SKM-1 treated with dmso at 0.1 percent for 144 hours (cell line): ENCODE data around the gene SETD6.
"Not testable (repeated sequence)": the region's sequence is repeated elsewhere in the genome, so short reads cannot be mapped to it uniquely, and the experiment has no call there.

Experiments
- DNase-seq: peaks from one replicate; lab custom pipeline; 2025; ENCODE audit not compliant: unreplicated experiment; lab: John Stamatoyannopoulos, UW

Gene SETD6

DNA sequence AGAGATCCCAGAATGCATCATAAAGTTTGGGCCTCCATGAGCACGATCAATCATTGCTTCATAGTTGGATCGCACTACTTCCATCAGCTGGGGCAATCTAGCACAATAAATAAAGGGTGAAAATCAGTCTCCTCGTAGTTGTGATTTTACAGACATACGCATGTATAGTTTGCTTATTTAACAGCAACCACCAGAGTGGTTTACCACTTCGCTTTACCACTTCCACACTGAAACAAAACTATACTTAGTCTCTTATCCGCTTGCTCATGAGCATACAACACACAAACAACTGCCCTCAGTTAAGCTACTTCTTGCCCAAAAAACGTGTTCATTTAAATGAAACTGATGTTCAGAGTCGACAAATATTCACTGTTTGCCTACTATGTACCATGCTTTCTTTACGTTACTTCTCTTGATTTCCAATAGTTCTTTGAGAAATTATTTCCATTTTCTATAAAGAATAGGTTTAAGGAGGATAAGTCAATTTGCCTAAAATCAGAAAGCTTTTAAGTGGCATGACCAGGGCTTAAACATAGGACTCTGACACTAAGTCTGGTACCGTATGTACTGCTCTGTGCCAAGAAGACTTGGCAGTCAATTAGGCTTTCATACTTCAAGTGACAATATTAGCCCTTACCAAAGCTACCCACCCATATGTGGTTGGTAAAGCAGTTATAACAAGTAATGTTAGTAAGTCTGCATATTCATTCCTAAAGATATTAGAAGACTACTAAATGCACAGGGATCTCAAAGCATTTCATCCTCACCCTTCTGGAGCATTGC is 22.0 kb downstream of the SETD6 start:
- DNase-seq = no peak

DNA sequence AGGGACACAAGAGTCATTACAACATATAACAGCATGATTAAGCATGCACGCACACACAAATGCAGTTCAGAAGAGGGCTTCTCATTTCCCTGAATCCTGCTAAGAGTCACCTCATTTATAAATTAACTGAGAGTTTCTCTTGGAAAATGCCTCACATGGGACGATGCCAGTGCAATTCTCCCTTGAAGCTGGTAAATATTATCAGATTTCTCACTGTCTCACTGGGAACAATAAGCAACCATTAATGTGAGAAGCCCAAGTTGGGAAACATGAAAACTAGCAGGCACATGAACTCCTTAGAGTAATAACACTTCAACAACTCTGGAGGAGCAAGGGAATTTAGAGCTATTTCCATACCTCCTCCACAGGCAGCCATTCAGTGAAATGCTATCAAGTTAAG is 26.4 kb downstream of the SETD6 start:
- no peak for DNase-seq

DNA sequence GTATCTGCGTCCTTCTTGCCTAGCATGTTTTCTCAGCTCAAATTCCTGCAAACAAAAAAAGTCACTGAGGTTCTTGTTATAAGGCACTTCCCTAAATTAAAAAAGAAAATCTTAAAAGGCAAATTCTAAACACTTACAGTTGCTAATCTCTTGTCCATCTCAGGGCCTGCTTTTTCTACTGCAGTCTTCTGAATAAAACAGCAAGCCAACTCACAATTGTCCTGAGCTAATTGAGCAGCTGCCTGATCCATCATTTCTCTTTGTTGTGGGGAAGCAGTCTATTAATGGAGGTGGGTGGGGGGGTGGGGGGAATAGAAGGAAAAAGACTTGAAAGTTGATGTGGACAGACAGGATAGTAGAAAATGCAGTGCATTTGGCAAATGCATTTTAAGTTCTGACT is 27.0 kb downstream of the SETD6 start:
- no peak for DNase-seq

DNA sequence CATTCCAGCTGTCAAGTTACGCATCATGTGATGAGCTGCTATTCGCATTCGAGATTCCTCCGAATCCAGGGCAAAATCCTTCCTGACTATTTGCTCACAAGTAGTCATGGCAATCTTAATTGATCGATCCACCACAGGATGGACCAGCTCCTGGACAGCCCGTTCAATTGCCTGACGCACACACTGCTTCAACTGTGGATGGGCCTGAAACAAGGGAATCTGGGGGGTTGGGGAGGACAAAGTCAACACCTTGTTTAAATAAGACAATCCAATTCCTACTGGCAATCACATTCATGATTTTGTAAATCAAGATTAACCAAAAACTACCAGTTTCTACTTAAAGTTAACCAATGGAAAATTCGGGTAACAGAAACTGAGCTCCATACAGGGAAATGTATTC is 28.4 kb downstream of the SETD6 start:
- DNase-seq = no peak

DNA sequence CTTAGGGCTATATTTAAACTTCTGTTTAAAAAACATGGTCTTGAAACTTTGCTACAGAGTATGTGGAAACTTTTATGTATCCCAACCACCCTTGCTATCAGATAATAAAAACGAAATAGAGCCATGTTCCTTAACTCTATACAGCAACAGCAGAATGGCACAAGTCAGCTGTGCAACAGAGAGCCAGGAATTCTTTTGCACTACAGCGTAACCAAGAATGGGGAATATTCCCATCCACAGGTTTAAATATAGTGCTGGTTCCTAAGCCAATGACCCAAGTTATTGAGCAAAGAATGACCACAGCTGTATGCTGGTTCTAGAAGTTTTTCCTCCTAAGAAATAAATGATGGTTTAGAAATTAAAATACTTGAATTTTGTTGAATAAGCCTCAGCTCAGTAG is 33.1 kb downstream of the SETD6 start:
- no peak for DNase-seq

DNA sequence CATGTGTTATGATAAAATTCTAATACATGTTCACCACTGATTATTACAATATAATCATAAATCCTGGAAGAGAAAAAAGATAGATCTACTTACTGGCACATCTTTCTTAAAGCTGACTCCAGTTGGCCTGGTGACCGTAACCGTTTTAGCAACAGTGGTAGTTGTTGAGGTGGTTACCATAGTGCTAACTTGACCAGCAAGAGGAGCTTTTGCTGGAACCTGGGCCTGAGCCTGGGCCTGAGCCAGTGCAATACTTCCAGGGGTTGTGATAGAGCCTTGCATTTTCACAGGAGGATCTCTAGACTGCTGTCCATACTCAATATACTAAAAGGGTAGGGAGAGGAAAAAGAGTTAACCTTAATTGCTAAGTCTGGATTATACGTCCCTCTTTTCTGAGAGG is 36.2 kb downstream of the SETD6 start:
- DNase-seq = no peak

DNA sequence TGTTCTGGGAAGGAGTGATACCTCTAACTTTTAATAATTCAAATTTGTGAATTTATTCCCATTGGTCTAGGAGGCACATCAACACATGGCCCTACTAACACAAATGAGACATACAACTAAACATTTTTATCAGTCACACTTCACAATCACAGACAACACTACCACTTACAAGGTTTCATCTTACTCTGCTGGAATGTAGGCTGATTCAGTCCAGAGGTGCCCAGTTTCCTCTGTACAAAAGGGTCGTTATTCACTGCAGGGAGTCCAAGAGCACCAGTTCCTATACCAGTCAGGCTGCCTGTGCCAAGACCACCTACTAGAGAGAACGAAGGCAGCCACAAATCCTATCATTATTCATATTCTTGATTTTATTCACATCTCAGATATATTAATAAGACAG is 41.4 kb downstream of the SETD6 start:
- no peak for DNase-seq

DNA sequence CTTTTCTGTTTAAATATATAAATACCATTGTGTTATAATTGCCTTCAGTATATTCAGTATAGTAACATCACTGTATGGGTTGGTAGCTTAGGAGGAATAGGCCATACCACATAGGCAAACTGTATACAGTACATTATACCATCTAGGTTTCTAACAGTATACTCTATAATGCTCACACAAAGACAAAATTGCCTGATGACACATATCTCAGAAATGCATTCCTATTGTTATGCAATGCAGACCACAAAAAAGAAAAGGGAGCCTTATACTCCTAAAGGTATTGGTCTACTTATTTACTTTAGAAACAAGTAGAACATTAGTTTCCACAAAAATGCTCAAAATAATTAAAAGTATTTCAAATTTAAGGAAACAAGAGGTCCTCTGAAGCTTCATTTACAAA is 47.9 kb downstream of the SETD6 start:
- no peak for DNase-seq

DNA sequence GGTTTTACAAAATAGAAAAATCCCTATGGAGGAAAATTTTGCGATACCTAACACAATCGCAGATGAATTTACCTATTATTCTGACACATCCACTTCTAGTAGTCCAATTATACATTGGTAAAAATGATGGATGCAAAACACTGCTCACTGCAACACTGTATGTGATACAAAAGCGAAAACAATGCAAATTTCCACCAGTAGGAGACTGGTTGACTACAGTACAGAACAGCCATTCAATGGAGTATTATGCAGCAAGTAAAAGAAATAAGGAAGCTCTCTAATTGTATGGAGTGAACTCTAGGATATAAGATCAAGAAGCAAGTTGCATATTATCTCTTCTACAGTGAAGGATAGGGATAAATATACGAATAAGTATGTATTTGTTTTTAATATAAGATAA is 48.5 kb downstream of the SETD6 start:
- DNase-seq = no peak

DNA sequence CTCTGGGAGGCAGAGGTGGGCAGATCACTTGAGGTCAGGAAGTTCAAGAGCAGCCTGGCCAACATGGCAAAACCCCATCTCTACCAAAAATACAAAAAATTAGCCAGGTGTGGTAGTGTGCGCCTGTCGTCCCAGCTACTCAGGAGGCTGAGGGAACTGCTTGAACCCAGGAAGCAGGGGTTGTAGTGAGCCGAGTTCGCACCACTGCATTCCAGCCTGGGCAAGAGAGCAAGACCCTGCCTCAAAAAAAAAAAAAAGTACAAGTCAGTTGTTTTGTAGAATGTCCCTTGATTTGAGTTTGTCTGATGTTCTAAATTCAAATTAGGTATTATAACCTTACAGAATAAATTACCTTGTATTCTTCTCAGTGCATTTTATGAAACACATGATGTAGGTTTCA is 50.4 kb downstream of the SETD6 start:
- DNase-seq = not testable (repeated sequence)
